Tibial artery (tissue), 4 donors: ENCODE measurements around the gene C4A.
A peak's percentile ranks its signal among the peaks of the same experiment; 100 is the strongest.
"Not testable (repeated sequence)": the region's sequence is repeated elsewhere in the genome, so short reads cannot be mapped to it uniquely, and the experiment has no call there.

Experiments
- DNase-seq, 2 donors: peaks; one replicate each; pipeline ENCODE4 v3.0.0-alpha.2; 2019
- H3K27ac ChIP-seq, 2 donors: fragments of 200-600 bp; sonication (generic) in 1 of 2; 1 replicate in 1 of 2; 2 replicates in 1 of 2; pipeline ENCODE4 v1.5.1; 2018 to 2019; ENCODE audit warnings: mild to moderate bottlenecking in 1 of 2
- H3K27me3 ChIP-seq, 2 donors: fragments of 200-600 bp; sonication (generic) in 1 of 2; one replicate each; pipeline versions ENCODE4 v1.5.1 to v1.6.0; 2016 to 2019
- H3K36me3 ChIP-seq, 3 donors: fragments of 200-600 bp; sonication (generic) in 2 of 3; one replicate each; pipeline ENCODE4 v1.5.1; 2016 to 2019; ENCODE audit warnings: mild to moderate bottlenecking in 2 of 3
- H3K4me1 ChIP-seq, 4 donors: fragments of 200-600 bp; sonication (generic) in 2 of 4; 1 replicate in 3 of 4; 2 replicates in 1 of 4; pipeline ENCODE4 v1.5.1; 2016 to 2019
- H3K4me3 ChIP-seq, 2 donors: fragments of 200-600 bp; sonication (generic) in 1 of 2; 1 replicate in 1 of 2; 2 replicates in 1 of 2; pipeline ENCODE4 v1.5.1; 2018 to 2019; ENCODE audit warnings: mild to moderate bottlenecking in 2 of 2
- H3K9me3 ChIP-seq, 3 donors: fragments of 200-600 bp; sonication (generic) in 1 of 3; one replicate each; pipeline ENCODE4 v1.5.1; 2016 to 2019
- intact Hi-C: fragments of 100-400 bp; cut with DNase I; formaldehyde crosslinking; loops from one replicate; pipeline ENCODE4 v1.15.0; 2023; ENCODE audit warnings: low total_unique reads

The C4A gene

DNA sequence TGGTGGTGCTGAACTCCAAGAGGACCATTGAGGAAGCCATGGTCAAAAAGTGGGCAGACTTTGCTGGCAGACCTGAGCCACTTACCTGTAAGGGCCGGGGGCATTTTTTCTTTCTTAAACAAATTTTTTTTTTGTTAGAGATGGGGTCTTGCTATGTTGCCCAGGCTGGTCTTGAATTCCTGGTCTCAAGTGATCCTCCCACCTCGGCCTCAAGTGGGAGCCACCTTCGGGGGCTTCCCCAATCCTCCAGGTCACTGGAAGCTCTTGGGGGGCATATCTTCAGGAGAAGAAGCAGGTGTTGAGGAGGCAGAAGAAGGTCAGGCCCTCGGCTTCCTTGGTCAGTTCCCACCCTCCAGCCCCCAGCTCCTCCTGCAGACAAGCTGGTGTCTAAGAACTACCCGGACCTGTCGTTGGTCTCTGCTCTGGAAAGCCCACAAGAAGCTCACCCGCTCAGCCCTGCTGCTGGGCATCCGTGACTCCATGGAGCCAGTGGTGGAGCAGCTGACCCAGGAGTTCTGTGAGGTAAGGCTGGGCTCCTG is 24.2 kb downstream of the C4A start:
- intact Hi-C loops, H3K36me3 ChIP-seq, H3K27ac ChIP-seq, H3K9me3 ChIP-seq, H3K27me3 ChIP-seq, H3K4me3 ChIP-seq, H3K4me1 ChIP-seq: not testable (repeated sequence)
- peak in 1 of 2 donors; percentile 31 for DNase-seq

DNA sequence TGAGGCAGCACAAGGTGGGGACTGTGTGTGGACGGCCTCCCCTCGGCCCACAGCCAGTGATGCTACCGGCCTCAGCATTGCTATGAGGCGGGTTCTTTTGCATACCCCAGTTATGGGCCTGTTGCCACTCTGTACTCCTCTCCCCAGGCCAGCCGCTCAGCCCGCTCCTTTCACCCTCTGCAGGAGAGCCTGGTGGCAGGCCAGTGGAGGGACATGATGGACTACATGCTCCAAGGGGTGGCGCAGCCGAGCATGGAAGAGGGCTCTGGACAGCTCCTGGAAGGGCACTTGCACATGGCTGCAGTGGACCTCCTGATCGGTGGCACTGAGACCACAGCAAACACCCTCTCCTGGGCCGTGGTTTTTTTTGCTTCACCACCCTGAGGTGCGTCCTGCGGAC is 25.2 kb downstream of the C4A start:
- H3K9me3 ChIP-seq, H3K27me3 ChIP-seq, H3K27ac ChIP-seq, H3K4me3 ChIP-seq, H3K36me3 ChIP-seq, H3K4me1 ChIP-seq, intact Hi-C loops: not testable (repeated sequence)
- peak in 1 of 2 donors; percentile 42 for DNase-seq

DNA sequence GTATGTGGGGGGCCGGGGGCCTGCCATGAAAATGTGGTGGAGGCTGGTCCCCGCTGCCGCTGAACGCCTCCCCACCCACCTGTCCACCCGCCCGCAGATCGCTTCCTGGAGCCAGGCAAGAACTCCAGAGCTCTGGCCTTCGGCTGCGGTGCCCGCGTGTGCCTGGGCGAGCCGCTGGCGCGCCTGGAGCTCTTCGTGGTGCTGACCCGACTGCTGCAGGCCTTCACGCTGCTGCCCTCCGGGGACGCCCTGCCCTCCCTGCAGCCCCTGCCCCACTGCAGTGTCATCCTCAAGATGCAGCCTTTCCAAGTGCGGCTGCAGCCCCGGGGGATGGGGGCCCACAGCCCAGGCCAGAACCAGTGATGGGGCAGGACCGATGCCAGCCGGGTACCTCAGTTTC is 26.2 kb downstream of the C4A start:
- DNase-seq, H3K4me3 ChIP-seq, H3K9me3 ChIP-seq, H3K27ac ChIP-seq, intact Hi-C loops, H3K4me1 ChIP-seq, H3K27me3 ChIP-seq, H3K36me3 ChIP-seq: not testable (repeated sequence)

DNA sequence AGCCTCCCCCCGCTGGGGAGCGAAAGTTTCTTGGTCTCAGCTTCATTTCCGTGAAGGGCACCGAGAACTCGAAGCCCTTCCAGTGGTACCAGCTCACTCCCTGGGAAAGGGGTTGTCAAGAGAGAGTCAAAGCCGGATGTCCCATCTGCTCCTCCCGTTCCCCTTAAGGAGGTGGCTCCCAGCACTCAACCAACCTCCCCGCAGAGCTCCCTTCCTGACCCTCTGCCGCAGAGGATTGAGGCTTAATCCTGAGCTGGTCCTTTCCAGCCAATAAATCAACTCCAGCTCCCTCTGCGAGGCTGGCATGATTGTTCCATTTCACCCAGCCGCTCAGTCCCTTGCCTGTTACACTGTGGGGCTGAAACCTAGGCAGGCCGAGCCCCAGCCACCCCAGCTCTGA is 26.8 kb downstream of the C4A start:
- intact Hi-C loops, H3K36me3 ChIP-seq: not testable (repeated sequence)

DNA sequence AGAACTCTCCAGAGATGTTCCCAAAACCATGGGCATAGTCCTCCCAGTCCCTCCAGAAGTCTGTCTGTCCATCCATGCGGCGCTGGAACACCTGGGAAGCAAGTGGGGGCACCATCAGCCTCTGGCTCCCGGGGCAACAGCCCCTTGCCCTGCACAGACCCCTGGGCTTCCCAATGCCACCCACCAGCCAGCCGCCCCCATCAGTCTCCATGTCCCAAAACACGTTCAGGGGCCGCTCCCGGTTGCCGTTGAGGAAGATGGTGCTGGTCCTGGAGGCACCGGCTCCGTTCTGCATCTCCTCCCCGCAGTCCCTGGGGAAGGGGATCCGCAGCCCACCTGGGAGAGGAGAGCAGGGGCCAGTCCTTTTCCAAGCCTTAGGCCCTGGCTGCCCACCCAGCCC is 27.7 kb downstream of the C4A start:
- H3K4me1 ChIP-seq, H3K4me3 ChIP-seq, intact Hi-C loops, H3K27ac ChIP-seq, H3K36me3 ChIP-seq, H3K9me3 ChIP-seq, H3K27me3 ChIP-seq: not testable (repeated sequence)
- DNase-seq, result peak in 1 of 2 donors; percentile 28

More for the DNA sequence above, 26.8 kb downstream of the C4A start:
- H3K9me3 ChIP-seq, H3K27me3 ChIP-seq, H3K4me1 ChIP-seq, H3K27ac ChIP-seq, H3K4me3 ChIP-seq: not testable (repeated sequence)
- peak in 1 of 2 donors; percentile 13 for DNase-seq

DNA sequence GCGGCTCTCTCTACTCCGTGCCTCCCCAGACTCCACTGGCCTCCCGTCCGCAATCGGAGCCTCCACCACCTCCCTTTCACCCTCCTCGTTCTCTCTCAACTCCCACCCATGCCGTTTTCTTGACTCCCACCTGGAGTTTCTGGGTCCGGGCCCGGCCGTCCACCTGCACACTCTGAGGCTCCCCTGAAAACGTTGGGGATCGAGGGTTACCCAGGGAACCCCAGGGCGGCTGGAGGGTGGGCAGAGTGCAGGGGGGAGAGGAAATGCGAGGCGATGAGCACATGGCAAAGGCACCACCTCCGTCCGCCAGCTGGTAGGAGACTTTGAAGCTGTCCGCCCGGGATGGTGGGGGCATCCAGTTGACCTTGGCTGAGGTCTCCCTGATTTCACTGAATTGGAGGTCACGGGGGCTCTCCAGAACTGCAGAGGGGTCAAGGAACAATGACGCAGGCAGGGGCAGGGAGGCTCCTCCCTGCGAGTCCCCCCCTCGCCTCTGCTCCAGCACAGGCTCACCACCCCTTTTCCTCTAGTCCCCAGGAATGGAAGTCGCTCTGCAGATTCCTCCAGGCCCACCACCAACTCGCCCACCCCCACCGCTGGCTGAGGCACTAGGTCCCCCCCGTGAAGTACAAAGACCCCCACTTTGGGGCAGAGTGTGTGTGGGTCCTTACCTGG is 29.1 kb downstream of the C4A start:
- H3K27ac ChIP-seq, H3K4me1 ChIP-seq, H3K4me3 ChIP-seq, H3K9me3 ChIP-seq, H3K36me3 ChIP-seq, intact Hi-C loops, H3K27me3 ChIP-seq: not testable (repeated sequence)
- peak in 1 of 2 donors; percentile 57 for DNase-seq

DNA sequence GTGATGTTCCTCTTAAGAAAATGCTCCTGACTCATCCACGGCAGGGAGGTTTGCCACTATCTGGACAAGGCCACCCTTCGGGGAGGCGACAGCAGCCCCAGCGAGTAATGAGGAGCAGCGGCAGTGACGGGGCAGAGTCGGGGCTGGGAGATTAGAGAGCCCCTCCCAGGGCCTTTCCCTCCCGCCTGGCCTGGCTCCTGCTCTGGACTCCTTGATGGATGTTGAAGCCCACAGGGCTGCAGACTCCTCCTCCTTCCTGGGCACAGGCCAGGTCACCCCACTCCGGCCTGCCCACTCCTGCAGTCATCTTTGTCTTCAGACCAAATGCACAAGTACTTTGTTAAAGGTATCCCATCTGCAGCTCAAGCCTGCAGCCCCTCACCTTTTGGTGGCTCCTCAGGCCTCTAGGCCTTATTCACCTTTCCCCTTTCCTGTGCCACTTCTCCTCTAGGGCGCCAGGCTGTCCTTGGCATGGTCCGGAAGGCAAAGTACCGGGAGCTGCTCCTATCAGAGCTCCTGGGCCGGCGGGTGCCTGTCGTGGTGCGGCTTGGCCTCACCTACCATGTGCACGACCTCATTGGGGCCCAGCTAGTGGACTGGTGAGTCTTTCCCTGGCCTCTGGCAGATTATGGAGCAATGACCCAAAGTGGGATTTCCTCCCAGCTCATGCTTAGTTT is 31.2 kb downstream of the C4A start:
- intact Hi-C loops, H3K9me3 ChIP-seq, H3K4me1 ChIP-seq, H3K27me3 ChIP-seq, H3K36me3 ChIP-seq, H3K4me3 ChIP-seq, H3K27ac ChIP-seq: not testable (repeated sequence)
- peak; percentile 19 to 53 for DNase-seq

DNA sequence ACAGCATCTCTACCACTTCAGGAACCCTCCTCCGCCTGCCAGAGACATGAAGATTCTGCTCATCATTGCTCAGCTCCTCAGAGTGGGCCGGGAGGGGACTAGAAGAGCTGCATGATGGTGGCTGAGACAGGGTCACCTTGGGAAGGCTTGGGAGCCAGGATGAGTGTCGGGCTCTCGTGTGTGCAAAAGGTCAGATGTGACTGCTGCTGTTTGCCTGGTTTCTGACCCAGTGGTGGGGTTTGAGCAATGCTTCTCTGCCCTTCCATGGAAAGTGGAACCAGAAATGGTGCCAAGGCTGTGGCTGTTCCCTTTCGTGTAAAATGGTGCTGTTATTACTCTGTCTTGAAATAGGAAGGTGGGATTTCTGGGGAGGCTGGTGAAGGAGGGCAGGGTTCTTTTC is 31.9 kb downstream of the C4A start:
- H3K4me3 ChIP-seq, H3K27ac ChIP-seq, H3K4me1 ChIP-seq, H3K36me3 ChIP-seq, intact Hi-C loops, DNase-seq, H3K27me3 ChIP-seq, H3K9me3 ChIP-seq: not testable (repeated sequence)

DNA sequence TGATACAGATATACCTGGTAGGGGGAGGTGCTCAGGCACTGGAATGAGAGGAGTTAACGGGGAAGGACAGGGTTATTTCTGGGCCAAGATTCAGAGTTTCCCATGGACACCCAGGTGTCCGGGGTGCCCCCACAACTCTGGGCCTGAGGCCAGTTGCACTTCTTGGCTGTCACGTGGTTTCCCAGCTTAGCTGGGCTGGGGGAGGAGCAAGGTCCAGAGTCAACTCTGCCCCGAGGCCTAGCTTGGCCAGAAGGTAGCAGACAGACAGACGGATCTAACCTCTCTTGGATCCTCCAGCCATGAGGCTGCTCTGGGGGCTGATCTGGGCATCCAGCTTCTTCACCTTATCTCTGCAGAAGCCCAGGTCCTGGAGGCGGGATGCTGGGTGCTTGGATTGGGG is 32.7 kb downstream of the C4A start, which contains the start of gene C4B:
TSS of gene C4B (plus strand) at position 249 of the 400 bp plus-strand sequence. CDS start at position 300, 51 bp downstream.
- H3K36me3 ChIP-seq, H3K4me3 ChIP-seq, H3K9me3 ChIP-seq, H3K27me3 ChIP-seq, H3K4me1 ChIP-seq, DNase-seq, H3K27ac ChIP-seq, intact Hi-C loops: not testable (repeated sequence)

DNA sequence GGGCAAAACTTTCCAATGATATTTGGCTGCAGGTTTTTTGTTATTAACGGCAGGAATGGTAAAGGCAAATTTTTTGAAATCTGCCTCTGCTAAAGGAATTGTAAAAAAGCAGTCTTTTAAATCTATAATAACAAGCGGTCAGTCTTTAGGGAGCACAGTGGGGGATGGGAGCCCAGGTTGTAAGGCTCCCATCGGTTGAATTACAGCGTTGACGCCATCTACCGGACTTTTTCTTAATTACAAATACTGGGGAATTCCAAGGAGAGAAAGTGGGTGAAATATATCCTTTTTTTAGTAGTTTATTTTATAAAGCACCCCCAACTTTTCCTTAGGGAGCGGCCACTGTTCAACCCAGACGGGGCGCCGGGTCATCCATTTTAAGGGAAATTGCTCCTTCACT is 40.2 kb downstream of the C4A start:
- H3K4me3 ChIP-seq, H3K27ac ChIP-seq, H3K27me3 ChIP-seq, DNase-seq, H3K36me3 ChIP-seq, H3K4me1 ChIP-seq, intact Hi-C loops, H3K9me3 ChIP-seq: not testable (repeated sequence)

DNA sequence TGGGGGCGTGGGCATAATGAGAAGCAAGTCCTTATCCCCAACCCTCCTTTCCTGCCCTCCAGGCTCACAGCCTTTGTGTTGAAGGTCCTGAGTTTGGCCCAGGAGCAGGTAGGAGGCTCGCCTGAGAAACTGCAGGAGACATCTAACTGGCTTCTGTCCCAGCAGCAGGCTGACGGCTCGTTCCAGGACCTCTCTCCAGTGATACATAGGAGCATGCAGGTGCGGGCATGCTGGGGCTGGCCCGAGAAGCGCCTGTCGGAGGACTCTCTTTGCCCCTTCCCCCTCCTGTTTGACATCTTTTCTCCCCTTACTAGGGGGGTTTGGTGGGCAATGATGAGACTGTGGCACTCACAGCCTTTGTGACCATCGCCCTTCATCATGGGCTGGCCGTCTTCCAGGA is 46.8 kb downstream of the C4A start:
- intact Hi-C loops, DNase-seq, H3K4me1 ChIP-seq: not testable (repeated sequence)

DNA sequence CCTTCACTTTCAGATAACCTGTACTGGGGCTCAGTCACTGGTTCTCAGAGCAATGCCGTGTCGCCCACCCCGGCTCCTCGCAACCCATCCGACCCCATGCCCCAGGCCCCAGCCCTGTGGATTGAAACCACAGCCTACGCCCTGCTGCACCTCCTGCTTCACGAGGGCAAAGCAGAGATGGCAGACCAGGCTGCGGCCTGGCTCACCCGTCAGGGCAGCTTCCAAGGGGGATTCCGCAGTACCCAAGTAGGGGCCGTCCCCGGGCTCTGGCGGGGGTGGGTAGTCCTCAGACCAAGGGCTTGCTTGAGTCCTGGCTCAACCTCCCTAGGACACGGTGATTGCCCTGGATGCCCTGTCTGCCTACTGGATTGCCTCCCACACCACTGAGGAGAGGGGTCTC is 47.7 kb downstream of the C4A start:
- H3K9me3 ChIP-seq, H3K27me3 ChIP-seq, intact Hi-C loops, DNase-seq, H3K4me1 ChIP-seq, H3K27ac ChIP-seq, H3K36me3 ChIP-seq, H3K4me3 ChIP-seq: not testable (repeated sequence)

More for the DNA sequence above, 46.8 kb downstream of the C4A start:
- not testable (repeated sequence) for H3K4me3 ChIP-seq, H3K27ac ChIP-seq, H3K36me3 ChIP-seq, H3K9me3 ChIP-seq, H3K27me3 ChIP-seq

DNA sequence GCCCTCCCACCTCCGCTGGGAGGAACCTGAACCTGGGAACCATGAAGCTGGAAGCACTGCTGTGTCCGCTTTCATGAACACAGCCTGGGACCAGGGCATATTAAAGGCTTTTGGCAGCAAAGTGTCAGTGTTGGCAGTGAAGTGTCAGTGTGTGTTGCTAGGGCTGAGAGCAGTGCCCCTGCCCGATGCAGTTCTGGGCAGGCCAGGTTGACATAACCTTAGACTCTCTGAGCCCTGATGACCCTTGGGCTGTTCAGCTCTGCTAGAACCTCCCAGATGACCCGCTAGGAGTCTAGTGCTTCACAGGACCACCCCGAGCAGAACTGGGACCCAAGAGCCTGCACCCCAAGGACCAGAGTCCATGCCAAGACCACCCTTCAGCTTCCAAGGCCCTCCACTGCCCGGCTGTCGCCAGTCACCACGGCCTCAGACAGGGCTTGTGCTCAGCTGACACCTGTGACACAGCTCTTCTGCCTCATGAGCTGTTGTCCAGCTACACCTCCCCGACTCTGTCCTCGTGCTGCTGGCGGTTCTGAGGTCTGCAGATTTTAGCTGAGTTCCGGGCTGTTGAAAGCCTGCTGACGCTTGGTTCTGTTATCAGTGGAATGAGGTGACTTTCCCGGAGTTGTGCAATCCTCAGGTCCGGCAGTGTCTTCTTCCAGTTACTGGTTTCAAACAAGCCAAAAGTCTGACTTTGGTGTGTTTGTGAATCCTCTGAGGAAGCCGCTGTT is 53.6 kb downstream of the C4A start:
- H3K4me3 ChIP-seq, H3K9me3 ChIP-seq, H3K4me1 ChIP-seq, intact Hi-C loops, DNase-seq, H3K27ac ChIP-seq, H3K27me3 ChIP-seq, H3K36me3 ChIP-seq: not testable (repeated sequence)

DNA sequence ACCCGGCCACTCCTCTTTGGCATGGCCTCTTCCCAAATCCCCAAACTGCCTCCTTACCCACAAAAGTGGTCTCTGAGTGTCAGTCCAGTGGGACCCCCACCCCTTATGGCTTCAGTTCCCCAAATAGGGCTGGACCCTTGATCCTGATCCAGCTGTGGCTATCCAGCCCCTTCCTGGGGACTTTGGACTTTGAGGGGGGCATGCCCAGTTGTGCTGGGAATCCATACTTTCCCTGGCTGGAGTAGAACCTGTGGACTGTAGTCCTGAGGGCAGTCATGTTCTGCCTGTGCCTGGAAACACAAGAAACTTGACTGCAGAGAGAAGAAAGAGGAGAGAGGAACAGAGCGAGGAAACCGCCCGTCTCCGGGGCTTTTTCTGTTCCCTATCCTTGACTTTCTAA is 55.3 kb downstream of the C4A start:
- H3K36me3 ChIP-seq, H3K4me3 ChIP-seq, H3K27ac ChIP-seq, intact Hi-C loops, H3K9me3 ChIP-seq, H3K4me1 ChIP-seq, DNase-seq, H3K27me3 ChIP-seq: not testable (repeated sequence)
